Middle frontal gyrus (tissue), 1 donor: ENCODE measurements around the gene APOBEC3A.

Source experiments
- DNase-seq: peaks from one replicate; pipeline ENCODE4 v3.0.0-alpha.2; 2015; ENCODE audit warnings: low spot score; ENCODE audit errors: extremely low spot score

APOBEC3A gene

DNA sequence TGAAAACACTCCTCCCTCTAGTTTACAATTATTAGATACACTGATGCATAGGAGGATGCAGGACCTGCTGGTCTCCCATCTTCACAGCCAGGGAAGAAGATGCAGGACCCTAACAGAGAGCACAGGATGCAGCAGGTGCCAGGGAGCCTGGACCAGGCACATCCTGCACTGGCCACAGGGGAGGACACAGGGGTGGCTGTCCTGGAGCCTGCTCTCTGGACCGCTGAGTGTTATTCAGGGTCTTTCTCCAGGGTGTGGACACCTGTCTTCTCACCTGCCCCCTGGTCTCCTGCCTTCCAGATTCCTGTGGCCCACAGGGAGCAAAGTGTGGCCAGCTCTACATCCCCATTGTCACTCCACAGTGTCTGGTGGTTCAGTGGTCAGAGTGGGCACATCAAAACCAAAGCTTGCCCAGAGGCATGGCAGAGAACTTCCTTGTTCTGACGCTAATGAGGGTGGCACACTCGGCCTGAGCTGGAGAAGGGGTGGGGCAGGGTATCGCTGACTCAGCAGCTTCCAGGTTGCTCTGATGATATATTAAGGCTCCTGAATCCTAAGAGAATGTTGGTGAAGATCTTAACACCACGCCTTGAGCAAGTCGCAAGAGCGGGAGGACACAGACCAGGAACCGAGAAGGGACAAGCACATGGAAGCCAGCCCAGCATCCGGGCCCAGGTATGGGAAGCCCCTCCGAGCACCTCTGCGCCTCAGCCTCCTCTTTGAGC is at the start of gene APOBEC3A:
Gene APOBEC3A (plus strand): TSS at position 564 of the 725 bp plus-strand sequence. CDS start 83 bp downstream, at position 647.
- DNase-seq = no peak

- no peak for DNase-seq
These were observed 49.6 kb upstream of the APOBEC3A start for GRCh38 chr22:38907767-38908166.

- no peak for DNase-seq
These were observed 46.0 kb upstream of the APOBEC3A start for GRCh38 chr22:38911434-38911833.

DNA sequence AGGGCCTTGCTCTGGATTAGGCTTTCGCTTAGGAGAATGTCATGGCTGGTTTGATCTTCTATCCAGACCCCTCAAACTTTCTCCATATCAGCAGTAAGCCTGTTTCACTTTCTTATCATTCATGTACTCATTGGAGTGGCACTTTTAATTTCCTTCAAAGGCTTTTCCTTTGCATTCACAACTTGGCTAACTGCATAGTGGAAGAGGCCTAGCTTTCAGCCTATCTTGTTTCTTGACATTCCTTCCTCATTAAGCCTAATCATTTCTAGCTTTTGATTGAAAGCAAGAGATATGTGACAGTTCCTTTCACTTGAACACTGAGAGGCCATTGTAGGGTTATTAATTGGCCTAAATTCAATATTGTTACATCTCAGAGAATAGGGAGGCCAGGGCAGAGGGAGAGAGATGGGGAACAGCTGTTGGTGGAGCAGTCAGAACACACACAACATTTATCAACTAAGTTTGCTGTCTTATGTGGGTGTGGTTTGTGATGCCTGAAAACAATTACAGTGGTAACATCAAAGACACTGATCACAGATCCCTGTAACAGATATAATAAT is 37.7 kb upstream of the APOBEC3A start:
- no peak for DNase-seq

DNA sequence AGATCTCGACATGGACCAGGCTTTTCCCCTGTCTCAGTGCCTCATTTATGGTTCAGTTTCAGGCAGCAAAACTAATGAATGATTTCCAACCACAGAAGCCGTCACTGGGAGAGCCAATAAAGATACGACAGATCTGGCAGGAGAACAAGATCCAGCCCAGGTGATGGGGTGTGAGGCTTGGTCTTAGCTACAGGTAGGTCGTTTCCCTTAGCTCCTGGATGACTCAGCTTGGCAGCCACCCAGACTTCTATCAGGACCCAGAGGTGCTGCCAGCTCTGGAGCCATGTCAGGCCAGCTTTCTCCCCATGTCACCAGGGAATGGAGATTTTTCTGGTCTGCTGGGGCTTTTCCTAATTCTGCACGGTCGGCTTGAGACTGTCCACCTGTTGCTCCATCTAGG is 36.3 kb upstream of the APOBEC3A start:
- no peak for DNase-seq

- DNase-seq = no peak
These were observed 35.6 kb upstream of the APOBEC3A start for GRCh38 chr22:38921806-38922205.

DNA sequence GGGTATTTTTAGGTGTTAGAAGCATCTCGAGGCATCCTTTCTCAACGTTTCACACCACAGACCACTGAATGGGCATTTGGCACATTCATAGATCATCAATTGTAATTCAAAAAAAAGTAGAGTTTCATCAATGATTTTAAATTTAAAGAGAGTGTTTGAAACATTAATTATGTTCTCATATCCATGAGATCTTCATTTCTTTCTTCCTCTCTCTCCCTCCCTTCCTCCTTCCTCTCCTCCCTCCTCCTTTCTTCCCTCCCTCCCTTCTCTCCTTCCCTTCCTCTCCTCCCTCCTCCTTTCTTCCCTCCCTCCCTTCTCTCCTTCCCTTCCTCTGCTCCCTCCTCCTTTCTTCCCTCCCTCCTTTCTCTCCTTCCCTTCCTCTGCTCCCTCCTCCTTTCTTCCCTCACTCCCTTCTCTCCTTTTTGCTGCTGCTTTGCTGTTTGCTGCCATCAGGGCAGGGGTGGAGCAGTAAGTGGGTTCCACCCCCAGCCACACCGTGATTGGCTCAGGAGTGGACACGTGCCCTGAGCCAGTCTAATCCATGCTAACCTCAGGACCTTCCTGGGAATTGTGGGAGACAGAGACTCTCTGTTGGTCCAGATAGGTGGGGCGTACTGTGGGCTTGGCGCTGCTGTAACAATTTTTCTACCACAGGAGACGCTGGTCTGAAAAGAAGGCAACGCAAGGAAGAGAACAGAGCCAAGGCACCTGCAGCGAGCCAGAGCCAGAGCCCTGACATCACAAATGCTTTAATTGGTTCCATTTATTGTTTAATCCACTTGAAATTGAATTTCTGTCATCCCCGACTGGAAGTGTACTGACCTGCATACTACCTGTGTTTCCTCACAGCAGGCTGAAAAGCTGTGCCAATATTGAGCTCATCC is 33.7 kb upstream of the APOBEC3A start:
- DNase-seq = peak; percentile 73

- no peak for DNase-seq
These were observed 33.0 kb upstream of the APOBEC3A start for GRCh38 chr22:38924347-38924952.

DNA sequence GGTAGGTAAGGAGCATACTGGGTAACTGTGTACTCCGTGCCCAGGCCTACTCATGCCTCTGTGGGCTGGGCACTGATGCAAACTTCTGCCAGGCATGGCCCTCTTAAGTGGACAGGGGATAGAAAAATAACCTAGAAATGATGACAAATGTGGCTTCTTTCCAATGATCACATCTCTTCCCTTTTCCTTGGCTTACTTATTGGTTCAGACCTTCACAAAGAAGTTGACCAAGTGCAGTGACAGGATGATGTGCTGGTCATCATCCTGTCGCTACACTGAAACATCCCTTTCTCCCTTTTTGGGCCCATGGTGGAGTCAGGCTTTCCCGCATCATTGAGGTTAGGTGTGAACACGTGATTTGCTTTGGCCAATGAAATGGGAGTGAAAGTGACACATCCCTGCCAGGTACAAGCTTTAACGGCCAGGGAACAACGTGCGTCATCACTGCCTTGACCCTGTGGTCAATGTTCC is 31.8 kb upstream of the APOBEC3A start:
- no peak for DNase-seq

DNA sequence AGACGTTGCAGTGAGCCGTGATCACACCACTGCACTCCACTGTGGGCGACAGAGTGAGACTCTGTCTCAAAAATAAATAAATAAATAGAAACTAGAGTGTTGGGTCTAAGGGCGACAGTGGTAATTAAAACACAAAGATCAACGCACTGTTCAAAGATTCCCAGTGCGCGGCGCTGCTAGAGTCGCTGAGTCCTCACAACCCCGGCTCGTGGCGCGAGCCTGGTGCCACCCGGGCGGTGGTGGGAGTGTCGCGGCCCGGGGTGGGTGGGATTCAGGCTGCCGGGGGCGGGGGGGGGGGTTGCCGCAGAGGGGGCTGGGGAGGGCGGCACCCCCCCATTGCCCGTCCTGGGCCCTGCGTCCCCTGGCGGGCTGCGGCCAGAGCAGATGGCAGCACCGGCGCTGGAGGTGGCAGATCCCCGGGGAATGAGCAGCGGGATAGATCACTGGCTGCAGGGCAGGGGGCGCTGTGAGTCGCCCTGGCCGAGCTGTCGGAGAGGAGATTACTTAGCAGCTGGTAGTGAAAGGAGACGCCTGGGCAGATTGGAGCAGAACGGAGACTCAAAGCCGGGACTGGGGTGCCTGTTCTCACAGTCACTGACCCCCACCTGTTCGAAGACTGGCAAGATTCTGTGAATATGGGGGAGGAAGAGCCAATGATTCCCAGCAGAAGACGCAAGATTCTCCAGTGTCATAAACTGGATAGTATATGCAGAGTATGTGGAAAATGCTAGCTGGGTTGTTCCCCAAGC is 30.2 kb upstream of the APOBEC3A start:
- peak; percentile 24 for DNase-seq

DNA sequence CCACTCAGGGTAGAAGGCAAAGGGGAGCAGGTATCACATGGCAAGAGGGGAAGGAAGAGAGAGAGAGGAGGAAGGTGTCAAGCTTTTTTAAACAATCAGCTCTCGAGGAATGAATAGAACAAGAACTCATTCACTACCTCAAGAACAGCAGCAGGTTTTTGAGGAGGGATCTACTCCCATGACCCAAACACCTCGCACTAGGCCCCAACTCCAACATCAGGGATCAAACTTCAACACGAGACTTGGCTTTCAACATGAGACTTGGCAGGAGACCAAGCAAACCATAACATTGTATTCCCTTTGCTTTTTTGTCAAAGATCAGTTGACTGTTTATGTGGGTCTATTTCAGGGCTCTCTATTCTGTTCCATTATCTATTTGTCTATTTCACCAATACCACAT is 26.9 kb upstream of the APOBEC3A start:
- no peak for DNase-seq

DNA sequence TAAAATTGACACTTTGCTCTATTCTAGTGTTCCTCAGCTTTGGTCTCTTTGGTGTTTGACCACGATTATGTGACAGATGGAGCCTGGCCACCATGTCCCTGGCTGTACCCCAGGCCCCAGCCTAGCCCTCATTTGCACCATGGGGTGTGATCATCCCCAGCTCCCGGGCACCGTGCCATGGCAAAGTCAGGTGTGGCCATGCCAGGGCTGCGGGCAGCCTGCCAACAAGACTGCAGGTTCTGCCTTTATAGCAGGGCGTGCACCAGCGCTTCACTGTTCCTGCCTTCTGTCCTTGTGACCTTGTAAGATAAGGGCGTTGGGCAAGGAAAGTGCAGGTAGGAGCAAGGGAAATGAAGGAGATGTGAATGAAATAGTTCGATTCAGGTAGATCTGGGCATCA is 22.4 kb upstream of the APOBEC3A start:
- no peak for DNase-seq

DNA sequence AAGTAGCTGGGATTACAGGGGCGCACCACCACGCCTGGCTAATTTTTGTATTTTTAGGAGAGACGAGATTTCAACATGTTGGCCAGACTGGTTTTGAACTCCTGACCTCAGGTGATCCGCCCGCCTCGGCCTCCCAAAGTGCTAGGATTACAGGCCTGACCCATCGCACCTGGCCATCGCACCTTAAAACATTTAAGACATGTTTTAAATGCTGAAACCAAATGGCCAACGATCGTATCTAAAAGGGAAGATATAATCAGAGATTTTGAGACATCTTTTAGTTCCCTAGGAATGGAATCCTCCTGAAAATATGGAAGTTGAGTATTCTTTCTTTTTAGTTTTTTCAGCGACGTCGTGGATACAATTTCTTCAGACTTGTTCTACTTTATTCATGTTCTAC is 21.8 kb upstream of the APOBEC3A start:
- no peak for DNase-seq

DNA sequence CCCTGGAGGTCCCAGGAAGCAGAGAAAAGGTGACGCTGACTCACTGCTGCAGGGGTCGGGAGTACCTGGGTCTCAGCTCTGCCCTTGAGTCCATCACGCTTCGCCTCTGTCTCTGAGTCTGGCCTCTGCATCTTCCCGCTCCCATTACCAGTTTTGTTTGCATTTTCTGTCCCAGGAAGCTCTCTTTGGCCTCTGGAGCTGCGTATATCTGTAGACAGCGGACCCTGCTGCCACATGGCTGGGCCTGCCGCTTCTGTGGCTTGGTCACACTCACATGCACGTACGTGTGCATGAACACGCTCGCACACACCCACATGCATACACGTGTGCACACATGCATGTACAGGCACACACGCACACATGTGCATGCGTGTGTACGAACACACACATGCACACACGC is 20.8 kb upstream of the APOBEC3A start:
- DNase-seq = no peak

DNA sequence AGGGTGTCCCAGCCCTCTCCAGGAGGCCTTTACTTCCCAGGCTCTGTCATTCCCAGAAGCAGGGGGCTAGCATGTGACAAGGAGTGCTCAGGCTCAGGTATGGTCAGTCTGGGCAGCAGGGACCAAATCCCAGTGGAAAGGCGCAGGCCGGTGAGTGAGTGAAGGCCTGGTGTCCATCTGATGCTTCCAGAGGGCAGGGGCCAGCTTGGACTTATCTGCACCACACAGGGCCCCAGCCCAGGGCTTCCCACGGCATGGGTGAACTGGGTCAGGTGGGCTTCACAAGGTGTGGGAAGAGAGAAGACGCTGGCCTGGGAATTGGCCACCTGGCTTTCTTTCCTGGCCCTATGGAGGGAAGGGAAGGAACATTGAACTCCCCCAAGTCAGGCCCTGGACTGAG is 20.4 kb upstream of the APOBEC3A start:
- DNase-seq = no peak

- DNase-seq = no peak
These were observed 19.9 kb upstream of the APOBEC3A start for GRCh38 chr22:38937541-38937940.

GRCh38 chr22:38938221-38938620 is 19.2 kb upstream of the APOBEC3A start:
- DNase-seq = no peak

- DNase-seq = no peak
These were observed 18.5 kb upstream of the APOBEC3A start for GRCh38 chr22:38938925-38939324.

DNA sequence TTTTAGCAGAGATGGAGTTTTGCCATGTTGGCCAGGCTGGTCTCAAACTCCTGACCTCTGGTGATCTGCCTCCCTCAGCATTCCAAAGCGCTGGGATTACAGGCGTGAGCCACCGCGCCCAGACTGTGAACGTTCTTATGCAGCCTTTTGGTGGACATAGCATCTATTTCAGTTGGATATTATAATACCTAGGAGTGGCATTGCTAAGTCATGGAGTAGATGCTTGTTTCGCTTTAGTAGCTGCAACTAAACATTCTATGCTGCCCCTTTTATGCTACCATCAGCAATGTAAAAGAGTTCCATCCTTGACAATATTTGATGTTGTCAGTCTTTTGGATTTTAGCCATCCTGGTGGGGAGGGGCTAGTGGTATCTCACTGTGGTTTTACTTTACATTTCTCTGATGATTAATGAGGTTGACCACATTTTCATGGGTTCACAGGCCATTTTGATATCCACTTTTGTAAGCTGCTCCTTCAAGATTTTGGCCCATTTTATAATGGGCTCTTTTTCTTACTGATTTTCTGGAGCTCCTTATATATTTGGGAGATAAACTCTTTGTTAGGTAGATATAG is 16.5 kb upstream of the APOBEC3A start:
- no peak for DNase-seq

DNA sequence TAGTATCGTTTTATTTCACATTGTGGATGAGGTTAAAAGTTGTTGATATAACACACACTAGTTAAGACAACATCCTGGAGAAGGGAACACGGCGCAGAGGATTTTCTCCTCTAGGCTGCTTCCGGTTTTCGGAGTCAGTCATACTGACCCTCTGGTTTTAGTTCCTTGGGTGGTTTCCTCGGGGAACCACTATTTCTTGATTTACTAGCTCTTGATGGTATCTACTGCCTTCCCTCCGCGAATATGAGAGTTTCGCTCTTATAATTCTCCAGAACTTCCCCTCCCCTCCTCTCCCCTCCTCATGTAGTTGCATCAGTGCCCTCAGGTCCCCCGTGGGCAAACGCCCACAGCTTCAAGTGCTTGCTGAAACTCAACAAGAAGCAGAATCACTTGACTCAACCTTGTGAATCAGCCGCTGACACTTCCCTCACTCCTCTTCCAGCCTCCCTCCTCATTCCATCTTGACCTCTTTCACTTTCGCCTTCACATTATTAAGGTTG is 15.9 kb upstream of the APOBEC3A start:
- no peak for DNase-seq
